Suprapubic skin (tissue), 4 donors: Measurements from ENCODE around the gene DNAJC18. TPM values are rescaled to one million over a fixed set of nuclear protein-coding genes. Genes with fewer than 3 reads are reported as not detected.
A peak's percentile ranks its signal among the peaks of the same experiment; 100 is the strongest.

Experiments
- DNase-seq, 2 donors: peaks; one replicate each; pipeline ENCODE4 v3.0.0-alpha.2; 2019; ENCODE audit warnings: low spot score in 2 of 2
- H3K27ac ChIP-seq: fragments of 200-600 bp; sonication (generic); one replicate; pipeline ENCODE4 v1.5.1; 2019
- H3K27me3 ChIP-seq: fragments of 200-600 bp; sonication (generic); one replicate; pipeline ENCODE4 v1.5.1; 2019
- H3K36me3 ChIP-seq: fragments of 200-600 bp; sonication (generic); one replicate; pipeline ENCODE4 v1.5.1; 2019
- H3K4me1 ChIP-seq: fragments of 200-600 bp; sonication (generic); one replicate; pipeline ENCODE4 v1.5.1; 2019
- H3K4me3 ChIP-seq: fragments of 200-600 bp; sonication (generic); one replicate; pipeline ENCODE4 v1.5.1; 2019; ENCODE audit warnings: mild to moderate bottlenecking
- H3K9me3 ChIP-seq: fragments of 200-600 bp; sonication (generic); one replicate; pipeline ENCODE4 v1.5.1; 2019
- EP300 ChIP-seq: sonication (generic); formaldehyde crosslinking; IDR thresholded peaks from one replicate; pipeline ENCODE4 v1.6.1; 2017; ENCODE audit warnings: antibody characterized with exemption
- POLR2A ChIP-seq, 2 donors: fragments of 450-650 bp; IDR thresholded peaks; one replicate each; pipeline ENCODE4 v1.6.1; 2017; ENCODE audit warnings: antibody characterized with exemption in 2 of 2, mild to moderate bottlenecking in 2 of 2, moderate library complexity in 2 of 2
- POLR2AphosphoS5 ChIP-seq, 3 donors: sonication (generic); formaldehyde crosslinking; IDR thresholded peaks; one replicate each; pipeline ENCODE4 v1.6.1; 2017; ENCODE audit warnings: antibody characterized with exemption in 3 of 3
- WGBS: methylation state at CpG from one replicate; pipeline ENCODE4 v1.1.5; 2018; 5-methylcytosine and 5-hydroxymethylcytosine counted together
- total RNA-seq, 4 donors: library from RNA; depleted of rRNA; stranded (reverse); fragments of >200 nt; gene quantifications; one replicate each; pipeline ENCODE4 v1.1.0, GENCODE V29; 2016
- TF ChIP-seq, protein P1 (sequence below), 2 donors: fragments of 200-600 bp in 1 of 2; fragments of 450-650 bp in 1 of 2; sonication (generic) in 1 of 2; IDR thresholded peaks; one replicate each; pipeline ENCODE4 v1.5.1; 2016 to 2019; ENCODE audit warnings: antibody characterized with exemption in 2 of 2, mild to moderate bottlenecking in 1 of 2, moderate library complexity in 1 of 2

DNAJC18 gene
- total RNA-seq, 4 donors from 2014 or later: 2.2 to 7.2 (median 2.9) TPM

GRCh38 chr5:139399501-139400121 lies 39.7 kb downstream of the DNAJC18 start:
- H3K27me3 ChIP-seq: peaks cover 5% of the 10 kb centered on the region
- no peak for DNase-seq
- H3K4me1 ChIP-seq: peaks cover 21% of the 10 kb centered on the region
- TF ChIP-seq POLR2AphosphoS5 (IDR thresholded peaks at IDR 0.05): no peak
- 77% methylated on average over 4 of the region's 6 CpGs for WGBS
- H3K4me3 ChIP-seq: no peak overlapping the region
- H3K9me3 ChIP-seq: no peaks in the 10 kb centered on the region
- H3K36me3 ChIP-seq: no peaks in the 10 kb centered on the region
- H3K27ac ChIP-seq: no peak overlapping the region

GRCh38 chr5:139397921-139398320 lies 41.4 kb downstream of the DNAJC18 start:
- no peak overlapping the region for H3K27ac ChIP-seq
- TF ChIP-seq EP300: no peak
- no peak for TF ChIP-seq POLR2AphosphoS5 (IDR thresholded peaks at IDR 0.05)
- TF ChIP-seq, protein P1, sequence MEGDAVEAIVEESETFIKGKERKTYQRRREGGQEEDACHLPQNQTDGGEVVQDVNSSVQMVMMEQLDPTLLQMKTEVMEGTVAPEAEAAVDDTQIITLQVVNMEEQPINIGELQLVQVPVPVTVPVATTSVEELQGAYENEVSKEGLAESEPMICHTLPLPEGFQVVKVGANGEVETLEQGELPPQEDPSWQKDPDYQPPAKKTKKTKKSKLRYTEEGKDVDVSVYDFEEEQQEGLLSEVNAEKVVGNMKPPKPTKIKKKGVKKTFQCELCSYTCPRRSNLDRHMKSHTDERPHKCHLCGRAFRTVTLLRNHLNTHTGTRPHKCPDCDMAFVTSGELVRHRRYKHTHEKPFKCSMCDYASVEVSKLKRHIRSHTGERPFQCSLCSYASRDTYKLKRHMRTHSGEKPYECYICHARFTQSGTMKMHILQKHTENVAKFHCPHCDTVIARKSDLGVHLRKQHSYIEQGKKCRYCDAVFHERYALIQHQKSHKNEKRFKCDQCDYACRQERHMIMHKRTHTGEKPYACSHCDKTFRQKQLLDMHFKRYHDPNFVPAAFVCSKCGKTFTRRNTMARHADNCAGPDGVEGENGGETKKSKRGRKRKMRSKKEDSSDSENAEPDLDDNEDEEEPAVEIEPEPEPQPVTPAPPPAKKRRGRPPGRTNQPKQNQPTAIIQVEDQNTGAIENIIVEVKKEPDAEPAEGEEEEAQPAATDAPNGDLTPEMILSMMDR (IDR thresholded peaks at IDR 0.05): no peak
- no peak for TF ChIP-seq POLR2A (IDR thresholded peaks at IDR 0.05)
- no peaks in the 10 kb centered on the region for H3K9me3 ChIP-seq
- peaks cover 21% of the 10 kb centered on the region for H3K27me3 ChIP-seq
- 57% methylated on average over 6 of the region's 6 CpGs for WGBS
- no peak overlapping the region for H3K4me3 ChIP-seq
- H3K4me1 ChIP-seq: peaks cover 25% of the 10 kb centered on the region
- no peaks in the 10 kb centered on the region for H3K36me3 ChIP-seq
- DNase-seq: no peak

DNA sequence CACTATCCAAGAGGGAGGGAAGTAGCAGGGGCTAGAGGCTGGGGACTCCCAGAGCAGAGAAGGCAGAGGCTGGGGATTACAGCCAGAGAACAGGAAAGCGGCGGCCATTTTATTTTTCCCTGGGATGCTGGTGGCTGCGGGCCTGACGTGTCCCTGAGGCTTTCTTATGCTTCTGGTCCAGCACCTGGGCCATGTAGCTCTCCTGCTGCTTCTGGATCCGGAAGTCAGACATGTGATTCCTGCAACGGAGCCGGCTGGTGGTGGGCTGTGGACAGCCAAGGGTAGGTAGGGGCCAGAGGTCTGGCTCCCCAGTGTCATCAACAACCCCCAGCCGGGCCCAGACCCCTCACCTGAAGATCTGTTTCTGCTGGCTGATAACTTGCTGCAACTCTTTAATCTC lies 42.6 kb downstream of the DNAJC18 start:
- TF ChIP-seq, protein P1 (IDR thresholded peaks at IDR 0.05): no peak
- no peak for TF ChIP-seq POLR2A (IDR thresholded peaks at IDR 0.05)
- TF ChIP-seq EP300: no peak
- no peak for TF ChIP-seq POLR2AphosphoS5 (IDR thresholded peaks at IDR 0.05)
- Histone ChIP-seq H3K27me3 (peaks cover 25% of the 10 kb centered on the region), H3K36me3 (no peaks in the 10 kb centered on the region), H3K9me3 (no peaks in the 10 kb centered on the region), H3K4me1 (peaks cover 37% of the 10 kb centered on the region), H3K4me3 (no peak overlapping the region), H3K27ac (no peak overlapping the region)
- WGBS: 89% methylated on average over 8 of the region's 8 CpGs
- no peak for DNase-seq

- no peak for DNase-seq
- peaks cover 25% of the 10 kb centered on the region for H3K27me3 ChIP-seq
- H3K36me3 ChIP-seq: no peaks in the 10 kb centered on the region
- no peak overlapping the region for H3K4me3 ChIP-seq
- WGBS: 84% methylated on average over 5 of the region's 8 CpGs
- H3K4me1 ChIP-seq: peaks cover 43% of the 10 kb centered on the region
- no peak for TF ChIP-seq POLR2A (IDR thresholded peaks at IDR 0.05)
- TF ChIP-seq POLR2AphosphoS5 (IDR thresholded peaks at IDR 0.05): no peak
- TF ChIP-seq, protein P1 (IDR thresholded peaks at IDR 0.05): no peak
- TF ChIP-seq EP300: no peak
- no peaks in the 10 kb centered on the region for H3K9me3 ChIP-seq
- no peak overlapping the region for H3K27ac ChIP-seq
Measured at GRCh38 chr5:139395844-139396640, 43.3 kb downstream of the DNAJC18 start.

DNA sequence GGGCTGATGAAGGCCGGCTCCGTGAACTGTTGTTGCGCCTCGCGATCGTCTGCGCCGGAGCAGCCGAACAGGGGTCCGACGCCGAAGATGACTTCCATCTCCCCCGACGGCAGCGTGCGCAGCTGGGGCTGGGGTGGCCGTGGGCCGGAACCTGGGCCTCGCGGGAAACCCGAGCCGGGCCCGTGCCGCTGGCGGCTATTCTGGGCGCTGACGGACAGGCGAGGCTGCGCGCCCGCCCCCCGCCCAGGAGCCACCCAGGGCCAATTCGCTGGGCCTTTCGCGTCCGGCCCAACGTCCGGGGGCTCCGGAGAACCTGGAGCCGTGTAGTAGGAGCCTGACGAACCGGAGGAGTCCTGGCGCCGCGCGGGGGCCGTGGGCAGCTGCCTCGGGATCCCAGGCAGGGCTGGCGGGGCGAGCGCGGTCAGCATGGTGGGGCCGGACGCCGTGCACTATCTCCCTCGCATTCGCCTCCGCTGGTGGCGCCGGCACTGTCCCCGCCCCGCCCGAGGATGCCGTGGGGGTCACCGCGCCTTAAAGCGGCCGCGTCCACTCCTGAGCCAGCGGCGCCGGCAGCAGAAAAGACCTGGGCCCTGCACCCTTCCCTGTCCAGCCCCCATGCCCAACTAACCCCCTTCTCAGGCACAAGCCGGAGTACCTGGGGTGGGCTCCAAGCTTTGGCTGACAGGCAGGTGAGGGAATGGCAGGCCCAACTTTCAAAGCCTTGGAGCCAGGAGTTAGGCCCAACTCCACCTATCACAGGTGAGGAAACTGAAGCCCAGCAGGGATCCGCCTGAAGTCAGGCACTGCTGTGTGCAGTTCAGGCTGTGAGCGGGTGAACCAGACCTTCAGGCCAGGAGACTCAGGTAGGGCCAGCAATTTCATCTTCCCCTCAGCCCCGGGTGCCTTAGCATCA lies 44.4 kb downstream of the DNAJC18 start, which contains the start of gene PROB1:
PROB1 (minus strand) TSS at position 451 of the 913 bp plus-strand sequence; CDS start at position 428, 23 bp downstream.
- DNase-seq: peak in 1 of 2 donors; percentile 79
- H3K27me3 ChIP-seq: peaks cover 25% of the 10 kb centered on the region
- WGBS: 96% methylated on average over 4 of the region's 76 CpGs
- no peaks in the 10 kb centered on the region for H3K9me3 ChIP-seq
- no peak for TF ChIP-seq EP300
- no peak for TF ChIP-seq POLR2A (IDR thresholded peaks at IDR 0.05)
- TF ChIP-seq POLR2AphosphoS5 (IDR thresholded peaks at IDR 0.05): no peak
- TF ChIP-seq, protein P1 (IDR thresholded peaks at IDR 0.05): no peak
- peaks cover 43% of the 10 kb centered on the region for H3K4me1 ChIP-seq
- no peaks in the 10 kb centered on the region for H3K36me3 ChIP-seq
- no peak within 1 kb of the TSS for H3K27ac ChIP-seq
- H3K4me3 ChIP-seq: peak within 1 kb of the TSS; percentile 56
